SW480 (cell line): ENCODE data around the gene GAREM1.
A peak's percentile ranks its signal among the peaks of the same experiment; 100 is the strongest.

Experiments used
- DNase-seq: peaks from one replicate; pipeline ENCODE4 v3.0.0-alpha.2; 2016; ENCODE audit warnings: low spot score

Gene GAREM1

GRCh38 chr18:32290810-32291209 lies 179.9 kb downstream of the GAREM1 start:
- no peak for DNase-seq

GRCh38 chr18:32289483-32290075 lies 181.1 kb downstream of the GAREM1 start:
- peak; percentile 43 for DNase-seq

GRCh38 chr18:32287873-32288272 lies 182.8 kb downstream of the GAREM1 start:
- no peak for DNase-seq

- no peak for DNase-seq
Observed at GRCh38 chr18:32287249-32287648, 183.4 kb downstream of the GAREM1 start.

GRCh38 chr18:32286749-32287148 lies 183.9 kb downstream of the GAREM1 start:
- no peak for DNase-seq

- DNase-seq: no peak
Observed at GRCh38 chr18:32284284-32284683, 186.4 kb downstream of the GAREM1 start.

GRCh38 chr18:32280911-32281310 lies 189.8 kb downstream of the GAREM1 start:
- DNase-seq: no peak

- DNase-seq: no peak
Observed at GRCh38 chr18:32280188-32280783, 190.4 kb downstream of the GAREM1 start.

GRCh38 chr18:32278177-32278799 lies 192.4 kb downstream of the GAREM1 start:
- DNase-seq: no peak

- no peak for DNase-seq
Observed at GRCh38 chr18:32277549-32277948, 193.1 kb downstream of the GAREM1 start.

GRCh38 chr18:32276906-32277305 lies 193.8 kb downstream of the GAREM1 start:
- no peak for DNase-seq

- DNase-seq: no peak
Observed at GRCh38 chr18:32276256-32276655, 194.4 kb downstream of the GAREM1 start.

GRCh38 chr18:32275221-32275620 lies 195.5 kb downstream of the GAREM1 start:
- DNase-seq: no peak

- no peak for DNase-seq
Observed at GRCh38 chr18:32274307-32274706, 196.4 kb downstream of the GAREM1 start.

- DNase-seq: peak; percentile 28
Observed at GRCh38 chr18:32271672-32272208, 198.9 kb downstream of the GAREM1 start.

- no peak for DNase-seq
Observed at GRCh38 chr18:32270341-32270740, 200.3 kb downstream of the GAREM1 start.

- DNase-seq: no peak
Observed at GRCh38 chr18:32267463-32267862, 203.2 kb downstream of the GAREM1 start.

- no peak for DNase-seq
Observed at GRCh38 chr18:32264401-32264800, 206.3 kb downstream of the GAREM1 start.

GRCh38 chr18:32262092-32262491 lies 208.6 kb downstream of the GAREM1 start:
- no peak for DNase-seq

- DNase-seq: no peak
Observed at GRCh38 chr18:32261003-32261402, 209.7 kb downstream of the GAREM1 start.

- DNase-seq: no peak
Observed at GRCh38 chr18:32259553-32259952, 211.1 kb downstream of the GAREM1 start.

GRCh38 chr18:32258558-32259204 lies 212.0 kb downstream of the GAREM1 start:
- DNase-seq: no peak

- DNase-seq: no peak
Observed at GRCh38 chr18:32258148-32258547, 212.5 kb downstream of the GAREM1 start.
